ENCODE results near the gene DTX3L.
A peak's percentile ranks its signal among the peaks of the same experiment; 100 is the strongest.

The DTX3L gene

GRCh38 chr3:122564155-122564912, at the start of gene DTX3L, which contains the start of gene PARP9:
TSS of gene DTX3L (plus strand) at chr3:122564338. CDS start at chr3:122564427, 89 bp downstream.
TSS of gene PARP9 (minus strand) at chr3:122564300. CDS start at chr3:122559620, 4,680 bp downstream.
- DNase-seq: peak; percentile 65 to 90

GRCh38 chr3:122515020-122515468, 49.1 kb upstream of the DTX3L start:
- DNase-seq: no peak

- no peak for DNase-seq
Observed at GRCh38 chr3:122515870-122516269, 48.3 kb upstream of the DTX3L start.

- DNase-seq: no peak
Observed at GRCh38 chr3:122516846-122517360, 47.2 kb upstream of the DTX3L start.

- DNase-seq: no peak
Observed at GRCh38 chr3:122519693-122520092, 44.4 kb upstream of the DTX3L start.

- no peak for DNase-seq
Observed at GRCh38 chr3:122520861-122521260, 43.3 kb upstream of the DTX3L start.

GRCh38 chr3:122523317-122523716, 40.8 kb upstream of the DTX3L start:
- no peak for DNase-seq

GRCh38 chr3:122530164-122530563, 34.0 kb upstream of the DTX3L start:
- no peak for DNase-seq

GRCh38 chr3:122533480-122533879, 30.7 kb upstream of the DTX3L start:
- no peak for DNase-seq

GRCh38 chr3:122533931-122534334, 30.2 kb upstream of the DTX3L start:
- peak; percentile 7 to 36 for DNase-seq

GRCh38 chr3:122535964-122536631, 28.0 kb upstream of the DTX3L start:
- no peak for DNase-seq

- no peak for DNase-seq
Observed at GRCh38 chr3:122536632-122537001, 27.5 kb upstream of the DTX3L start.

- DNase-seq: no peak
Observed at GRCh38 chr3:122538956-122539490, 25.1 kb upstream of the DTX3L start.

GRCh38 chr3:122546151-122546550, 18.0 kb upstream of the DTX3L start:
- no peak for DNase-seq

- DNase-seq: no peak
Observed at GRCh38 chr3:122548076-122548475, 16.1 kb upstream of the DTX3L start.

- no peak for DNase-seq
Observed at GRCh38 chr3:122548619-122549018, 15.5 kb upstream of the DTX3L start.

GRCh38 chr3:122553171-122553570, 11.0 kb upstream of the DTX3L start:
- DNase-seq: no peak

- DNase-seq: no peak
Observed at GRCh38 chr3:122555275-122556071, 8.7 kb upstream of the DTX3L start.

- no peak for DNase-seq
Observed at GRCh38 chr3:122557356-122557755, 6.8 kb upstream of the DTX3L start.

- DNase-seq: no peak
Observed at GRCh38 chr3:122558605-122559004, 5.5 kb upstream of the DTX3L start.

- no peak for DNase-seq
Observed at GRCh38 chr3:122559906-122560305, 4.2 kb upstream of the DTX3L start.

- DNase-seq: peak; percentile 26 to 49
Observed at GRCh38 chr3:122560680-122561079, 3.5 kb upstream of the DTX3L start.

Measured in stimulated activated CD4-positive, alpha-beta T cell treated with anti-CD3 and anti-CD28 coated beads, Interleukin-4, amount 100 ng/mL, for 4 hours (primary cell).